GM18861 (cell line): ENCODE results near the gene DOCK4.
A peak's percentile ranks its signal among the peaks of the same experiment; 100 is the strongest.

Experiments used
- ATAC-seq: cut with Tn5 transposase; IDR thresholded peaks from one replicate; pipeline ENCODE4 v1.9.1; 2021; ENCODE audit not compliant: unreplicated experiment

Gene DOCK4

DNA sequence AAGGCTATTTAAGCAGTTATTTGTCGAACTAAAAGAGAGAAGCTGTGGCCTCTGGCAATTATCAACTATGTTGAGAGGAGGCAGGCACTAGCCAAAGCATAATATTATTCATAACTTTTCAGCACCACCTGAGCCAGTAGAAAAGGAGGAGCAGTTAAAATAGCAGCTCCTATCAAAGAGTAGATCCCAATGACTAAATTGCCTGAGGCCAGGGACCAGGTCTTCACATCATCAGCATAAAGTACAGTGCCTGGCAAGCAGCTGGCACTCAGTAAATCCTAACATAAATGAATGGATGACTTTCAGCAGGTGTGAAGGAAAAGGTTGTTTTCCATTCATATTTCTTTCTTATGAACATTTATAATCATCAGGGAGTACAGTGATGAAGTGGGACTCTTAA is 334.9 kb downstream of the DOCK4 start:
- no peak for ATAC-seq

DNA sequence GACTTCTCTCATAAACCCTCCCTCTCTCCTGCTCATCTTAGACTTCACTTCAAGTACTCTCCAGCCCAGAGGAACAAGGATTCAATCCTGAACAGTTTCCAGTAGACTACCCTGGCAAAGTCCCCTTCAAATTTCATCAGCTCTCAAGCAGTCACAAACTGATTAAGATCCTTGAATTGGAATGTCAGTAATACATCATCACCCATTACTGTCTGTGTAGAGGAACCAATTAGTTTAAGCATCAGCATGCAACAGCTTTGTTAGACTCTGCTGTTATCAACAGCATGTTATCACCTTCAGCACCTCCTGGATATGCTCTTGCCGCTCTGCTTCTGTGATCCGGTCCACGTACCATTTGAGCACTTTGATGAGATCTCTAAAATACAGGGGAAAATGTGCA is 336.9 kb downstream of the DOCK4 start:
- no peak for ATAC-seq

DNA sequence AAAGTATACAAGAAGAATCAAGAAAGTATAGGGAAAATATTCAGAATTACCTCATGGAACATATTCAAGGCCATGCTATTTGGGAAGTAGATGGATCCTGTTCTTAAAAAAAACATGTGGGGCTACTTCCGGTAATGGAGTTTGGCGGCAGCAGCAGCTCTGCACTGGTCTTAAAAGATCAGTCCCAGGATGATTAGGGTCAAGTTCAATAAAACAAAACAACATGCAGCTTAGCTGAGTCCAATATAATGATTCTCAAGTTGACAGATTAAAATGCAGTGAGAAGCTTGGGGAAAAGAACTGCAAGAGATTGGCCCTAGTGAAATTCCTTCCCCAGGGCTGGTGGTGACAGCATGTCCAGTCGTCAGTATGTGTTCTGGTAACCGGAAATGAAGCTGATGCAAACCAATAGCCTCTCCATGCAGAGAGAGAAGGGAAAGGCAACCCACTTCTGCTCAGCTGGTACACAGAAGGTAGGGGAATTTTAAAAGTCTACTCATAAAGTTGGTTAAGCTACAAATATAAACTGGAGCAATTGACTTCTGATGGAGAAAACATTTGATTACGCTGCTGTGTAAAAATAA is 338.8 kb downstream of the DOCK4 start:
- ATAC-seq: no peak

- no peak for ATAC-seq
Measured at GRCh38 chr7:111866787-111867186, 339.4 kb downstream of the DOCK4 start.

DNA sequence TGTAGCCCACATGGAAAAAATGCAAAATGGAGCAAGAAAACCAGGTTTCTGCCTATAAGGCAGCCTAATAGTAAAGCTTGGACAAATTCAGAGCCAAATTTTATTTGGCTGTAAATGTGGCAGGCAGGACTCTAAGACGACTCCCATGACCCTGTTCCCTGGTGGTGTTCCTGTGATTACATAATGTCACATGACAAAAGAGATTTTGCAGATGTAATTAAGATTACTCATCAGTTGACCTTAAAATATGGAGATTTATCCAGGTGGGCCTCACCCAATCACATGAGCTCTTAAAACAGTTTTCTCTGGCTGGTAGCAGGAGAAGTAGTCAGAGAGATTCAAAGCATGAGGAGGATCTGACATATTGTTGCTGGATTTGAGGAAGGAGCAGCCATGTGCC is 340.8 kb downstream of the DOCK4 start:
- no peak for ATAC-seq

GRCh38 chr7:111864291-111864976 is 341.8 kb downstream of the DOCK4 start:
- ATAC-seq: no peak

DNA sequence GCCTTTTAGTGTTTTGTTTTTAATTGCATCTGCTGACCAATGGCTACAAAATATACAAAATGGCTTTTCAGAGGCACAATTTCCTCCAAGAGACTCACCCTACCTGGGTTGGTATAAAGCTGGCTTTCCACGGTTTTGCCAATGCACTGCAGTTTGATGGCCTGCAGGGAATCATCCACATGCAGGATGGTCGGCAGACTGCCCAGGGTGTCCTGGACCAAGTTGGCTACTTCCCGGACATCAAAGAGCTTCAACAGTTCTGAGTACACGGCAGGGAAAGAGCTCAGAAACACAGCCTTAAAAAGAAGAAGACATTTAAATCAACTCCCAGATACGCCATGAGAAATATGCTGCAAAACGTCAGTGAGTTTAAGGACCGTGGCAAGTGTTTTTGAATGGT is 342.9 kb downstream of the DOCK4 start:
- ATAC-seq: no peak

DNA sequence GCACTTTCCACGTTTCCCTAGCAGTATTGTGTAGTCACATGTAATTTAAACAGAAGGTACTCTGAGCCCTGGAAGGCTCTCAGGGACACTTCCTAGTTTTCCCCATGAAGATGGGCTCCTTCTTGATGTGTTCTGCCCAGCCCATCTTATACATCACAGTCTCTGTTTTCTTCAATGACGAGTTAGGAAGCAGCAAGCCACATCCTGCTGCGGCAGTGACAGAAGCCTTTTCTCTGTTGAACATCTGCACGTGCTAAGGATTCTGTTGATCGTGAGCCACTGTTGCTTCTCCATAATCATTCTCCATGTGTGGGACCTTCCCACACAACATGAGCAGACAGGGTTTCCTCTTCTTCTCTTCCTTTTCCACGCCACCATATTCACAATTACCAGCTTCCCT is 346.0 kb downstream of the DOCK4 start:
- ATAC-seq: no peak

DNA sequence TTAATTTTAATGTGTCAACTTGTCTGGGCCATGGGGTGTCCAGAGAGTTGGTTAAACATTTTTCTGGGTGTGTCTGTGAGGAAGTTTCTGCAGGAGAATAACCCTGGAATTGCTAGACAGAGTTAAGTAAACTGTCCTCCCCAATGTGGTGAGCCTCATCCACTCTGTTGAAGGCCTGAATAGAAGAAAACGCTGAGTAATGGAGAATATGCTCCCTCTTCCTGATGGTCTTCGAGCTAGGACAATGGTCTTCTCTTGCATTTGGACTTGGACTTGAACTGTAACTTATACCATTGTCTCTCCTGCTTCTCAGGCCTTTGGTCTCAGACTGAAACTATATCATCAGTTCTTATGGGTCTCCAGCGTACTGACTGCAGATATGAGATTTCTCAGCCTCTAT is 347.9 kb downstream of the DOCK4 start:
- ATAC-seq: no peak

- no peak for ATAC-seq
Measured at GRCh38 chr7:111855842-111856227, 350.4 kb downstream of the DOCK4 start.

DNA sequence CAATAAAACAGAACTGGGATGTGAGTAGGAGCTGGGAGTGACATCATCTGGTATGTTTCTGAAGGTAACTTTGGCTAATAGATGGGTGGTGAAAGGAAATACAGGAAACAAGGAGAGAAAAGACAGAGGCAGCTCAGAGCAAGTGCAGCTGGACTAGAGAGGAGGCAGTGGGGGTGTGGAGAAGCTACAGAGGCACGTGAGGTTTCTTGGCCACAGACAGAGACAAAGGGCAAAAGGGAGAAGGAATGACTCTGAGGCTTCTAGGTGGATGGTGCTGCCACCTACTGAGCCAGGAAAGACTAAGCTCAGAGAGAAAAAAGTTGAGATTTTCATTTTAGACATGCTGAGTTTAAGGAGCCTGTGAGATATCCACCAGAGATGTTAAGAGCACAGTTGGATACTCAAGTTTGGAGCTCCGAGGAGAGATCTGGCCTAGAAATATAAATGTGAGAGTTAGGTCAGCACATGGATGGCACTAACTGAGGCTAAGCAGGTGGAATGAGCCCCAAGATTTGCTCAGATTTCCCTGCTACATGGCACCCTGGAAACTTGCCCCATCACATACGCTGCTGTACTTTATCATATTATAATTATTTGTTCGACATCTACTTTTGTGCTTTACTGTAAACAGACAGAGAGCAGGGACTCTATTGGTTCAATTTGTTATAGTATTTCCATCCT is 350.9 kb downstream of the DOCK4 start:
- peak; percentile 72 for ATAC-seq

GRCh38 chr7:111853201-111853990 is 352.8 kb downstream of the DOCK4 start:
- ATAC-seq: no peak

DNA sequence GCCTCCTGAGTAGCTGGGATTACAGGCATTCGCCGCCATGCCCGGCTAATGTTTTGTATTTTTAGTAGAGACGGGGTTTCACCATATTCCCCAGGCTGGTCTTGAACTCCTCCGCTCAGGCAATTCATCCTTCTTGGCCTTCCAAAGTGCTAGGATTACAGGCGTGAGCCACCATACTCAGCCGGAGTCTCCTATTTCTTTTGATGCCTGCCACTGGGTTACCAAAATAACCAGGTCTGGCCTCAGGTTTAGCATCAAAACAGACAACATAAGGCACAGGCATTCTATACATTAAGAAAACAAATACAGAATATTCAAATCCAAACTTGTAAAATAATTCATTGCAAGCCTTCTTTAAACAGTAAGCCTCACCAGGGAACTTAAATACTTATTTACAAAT is 354.1 kb downstream of the DOCK4 start:
- no peak for ATAC-seq

GRCh38 chr7:111846898-111847297 is 359.3 kb downstream of the DOCK4 start:
- no peak for ATAC-seq

DNA sequence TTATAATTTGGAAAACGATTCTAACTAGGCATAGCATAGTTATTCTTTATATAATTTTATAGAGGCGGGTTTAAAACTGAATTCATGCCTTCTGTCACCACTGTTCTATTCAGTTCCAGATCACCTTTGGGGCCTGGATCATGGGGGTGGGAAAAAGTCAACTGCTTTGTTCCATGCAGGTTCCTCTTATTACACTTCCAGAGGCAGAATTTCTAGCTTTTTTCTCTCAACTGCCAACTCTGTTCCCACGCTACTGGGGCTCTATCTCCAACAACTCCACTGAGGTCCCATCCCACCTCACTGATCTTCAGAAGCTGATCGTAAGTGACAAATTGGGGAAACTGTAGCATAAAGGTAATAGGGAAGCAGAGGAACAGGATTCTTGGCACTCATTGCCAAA is 360.3 kb downstream of the DOCK4 start:
- ATAC-seq: no peak

GRCh38 chr7:111844904-111845671 is 361.1 kb downstream of the DOCK4 start:
- no peak for ATAC-seq

GRCh38 chr7:111842491-111842890 is 363.7 kb downstream of the DOCK4 start:
- no peak for ATAC-seq

GRCh38 chr7:111841596-111842205 is 364.5 kb downstream of the DOCK4 start:
- no peak for ATAC-seq

- no peak for ATAC-seq
Measured at GRCh38 chr7:111840528-111840927, 365.7 kb downstream of the DOCK4 start.

- ATAC-seq: no peak
Measured at GRCh38 chr7:111839261-111839660, 366.9 kb downstream of the DOCK4 start.

DNA sequence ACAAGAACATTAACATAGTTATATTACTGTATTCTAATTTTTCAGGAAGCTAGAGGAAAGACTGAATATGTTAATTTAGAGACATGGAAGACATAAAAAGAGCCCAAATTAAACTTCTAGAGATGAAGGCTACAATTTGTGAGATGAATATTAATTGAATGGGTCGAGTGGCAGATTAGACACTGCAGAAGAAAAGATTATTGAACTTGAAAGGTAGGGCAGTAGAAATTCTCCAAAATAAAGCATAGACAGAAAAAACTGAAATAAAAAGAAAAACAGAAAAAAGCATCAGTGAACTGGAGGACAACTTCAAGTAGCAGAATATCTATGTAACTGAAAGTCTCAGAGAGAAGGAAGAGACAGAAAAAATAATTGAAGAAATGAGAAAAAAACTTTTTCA is 369.6 kb downstream of the DOCK4 start:
- ATAC-seq: no peak
